HG02943 (cell line): ENCODE results near the gene FAM200B.
"Not testable (repeated sequence)": the region's sequence is repeated elsewhere in the genome, so short reads cannot be mapped to it uniquely, and the experiment has no call there.

Experiments used
- ATAC-seq: cut with Tn5 transposase; IDR thresholded peaks from one replicate; pipeline ENCODE4 v1.9.1; 2021; ENCODE audit warnings: mild to moderate bottlenecking, low read depth, moderate library complexity; ENCODE audit not compliant: unreplicated experiment

FAM200B gene

DNA sequence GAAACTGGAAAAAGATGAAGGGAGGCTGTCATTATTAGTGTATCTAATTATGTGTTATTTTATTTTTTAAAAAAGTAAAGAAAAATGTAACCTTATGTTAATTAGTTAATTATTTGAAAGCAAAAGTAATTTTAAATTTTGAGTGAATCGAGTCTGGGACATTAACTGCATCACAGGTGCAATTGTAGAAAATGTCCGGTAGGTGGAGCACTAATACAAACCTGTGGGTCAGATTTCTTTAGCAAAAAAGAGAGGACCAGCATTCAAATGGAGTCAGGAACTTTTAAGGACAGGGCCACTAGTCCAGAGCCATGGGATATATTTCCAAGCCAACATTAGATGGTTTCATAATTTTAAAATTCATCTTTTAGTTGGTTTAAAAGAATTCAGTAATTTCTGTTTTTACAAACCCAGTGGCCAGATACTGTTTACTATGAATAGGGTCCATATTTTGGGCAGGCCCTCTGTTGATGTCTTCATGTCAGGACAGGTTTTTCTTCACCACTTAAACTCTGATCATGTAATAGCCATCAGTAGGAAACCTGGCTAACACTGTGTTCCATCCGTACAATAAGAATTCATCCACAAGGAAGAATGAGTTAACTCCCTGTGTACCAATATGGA, 48.4 kb downstream of the FAM200B start:
- ATAC-seq = no peak

DNA sequence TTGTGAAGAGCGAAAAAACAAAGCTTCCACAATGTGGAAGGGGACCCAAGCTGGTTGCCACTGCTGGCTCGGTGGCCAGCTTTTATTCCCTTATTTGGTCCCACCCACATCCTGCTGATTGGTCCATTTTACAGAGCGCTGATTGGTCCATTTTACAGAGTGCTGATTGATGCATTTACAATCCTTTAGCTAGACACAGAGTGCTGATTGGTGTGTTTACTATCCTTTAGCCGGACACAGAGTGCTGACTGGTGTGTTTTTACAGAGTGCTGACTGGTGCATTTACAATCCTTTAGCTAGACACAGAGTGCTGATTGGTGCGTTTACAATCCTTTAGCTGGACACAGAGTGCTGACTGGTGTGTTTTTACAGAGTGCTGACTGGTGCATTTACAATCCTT, 51.4 kb downstream of the FAM200B start:
- not testable (repeated sequence) for ATAC-seq

DNA sequence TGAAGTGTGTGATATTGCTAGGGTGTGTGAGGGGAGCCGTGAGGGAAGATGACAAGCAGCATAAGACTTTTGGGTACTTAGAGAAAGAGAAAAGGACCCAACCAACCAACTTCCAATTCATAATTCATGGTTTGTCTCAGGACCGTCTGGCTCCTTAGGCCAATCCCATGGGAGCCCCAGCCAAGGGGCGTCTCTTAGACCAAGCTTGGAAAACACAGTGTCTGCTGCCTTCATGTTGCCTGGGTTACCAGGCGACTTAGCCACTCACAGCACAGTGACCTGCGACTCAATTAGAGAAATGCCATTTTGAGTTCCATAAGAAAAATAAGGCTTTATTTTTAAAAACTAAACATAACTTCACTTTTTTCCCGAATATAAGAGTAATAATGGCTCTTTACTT, 53.9 kb downstream of the FAM200B start:
- ATAC-seq = no peak

DNA sequence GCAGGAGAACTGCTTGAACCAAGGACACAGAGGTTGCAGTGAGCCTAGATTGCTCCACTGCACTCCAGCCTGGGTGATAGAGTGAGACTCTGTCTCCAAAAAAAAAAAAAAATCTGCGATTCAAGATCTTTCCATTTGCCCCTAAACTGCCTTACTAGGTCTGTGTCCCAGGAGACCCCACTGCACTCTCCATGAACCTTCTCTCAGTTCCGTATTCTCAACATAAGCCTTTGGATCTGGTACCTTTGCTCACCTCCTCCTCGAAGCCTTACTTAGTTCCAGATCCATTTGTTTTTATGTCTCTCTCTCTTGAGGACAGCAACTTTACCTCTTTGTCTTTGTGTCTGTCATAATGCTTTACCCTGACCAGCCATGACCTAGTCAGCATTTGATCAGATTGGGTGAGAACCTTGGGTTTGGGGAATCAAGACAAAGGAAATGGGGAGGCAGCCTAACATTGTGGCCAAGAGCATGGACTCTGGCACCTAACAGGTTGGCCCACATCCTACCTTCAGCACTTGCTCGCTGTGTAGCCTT, 55.0 kb downstream of the FAM200B start:
- ATAC-seq = no peak

DNA sequence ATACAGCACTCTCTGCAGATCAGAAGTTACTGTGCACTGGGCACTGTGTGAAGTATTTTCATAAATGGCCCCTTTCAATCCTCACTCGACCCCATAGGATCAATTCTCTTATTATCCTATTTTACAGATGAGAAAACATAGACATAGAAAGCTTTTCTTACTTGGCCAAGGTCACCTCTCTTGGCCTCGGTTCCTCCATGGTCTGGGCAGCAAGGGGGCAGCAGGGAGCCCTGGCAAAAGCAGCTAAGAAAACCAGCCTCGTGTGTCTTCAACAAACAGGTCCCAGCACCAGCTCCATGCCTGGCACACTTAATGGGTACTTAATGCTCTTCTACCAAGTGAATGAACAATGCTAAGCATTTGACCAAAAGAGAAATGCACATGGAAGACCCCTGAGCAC, 55.6 kb downstream of the FAM200B start:
- ATAC-seq = no peak

DNA sequence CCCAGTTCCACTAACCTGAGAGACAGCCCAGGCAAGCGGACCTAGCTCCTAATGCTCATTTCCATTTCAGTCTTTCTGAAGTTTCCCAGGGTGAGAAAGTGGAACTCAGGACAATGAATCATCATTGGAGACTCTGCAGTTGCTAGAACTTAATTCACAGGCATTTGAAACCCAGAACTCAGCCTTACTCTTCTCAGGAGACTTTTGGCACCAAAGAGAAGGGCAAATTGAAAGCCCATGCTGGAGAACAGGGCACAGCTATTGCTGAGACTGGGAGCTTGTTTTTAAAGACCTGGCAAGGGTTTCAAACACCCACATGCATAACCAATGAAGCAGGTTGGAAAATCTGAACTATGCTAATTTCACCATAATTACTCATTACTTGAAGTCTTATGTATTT, 57.2 kb downstream of the FAM200B start:
- no peak for ATAC-seq
